HPDE6-E6E7 (cell line): ENCODE data around the gene NUP93.

Source experiments
- DNase-seq: peaks from one replicate; pipeline ENCODE4 v3.0.0; 2011; ENCODE audit warnings: missing footprints; ENCODE audit errors: extremely low spot score

The NUP93 gene

DNA sequence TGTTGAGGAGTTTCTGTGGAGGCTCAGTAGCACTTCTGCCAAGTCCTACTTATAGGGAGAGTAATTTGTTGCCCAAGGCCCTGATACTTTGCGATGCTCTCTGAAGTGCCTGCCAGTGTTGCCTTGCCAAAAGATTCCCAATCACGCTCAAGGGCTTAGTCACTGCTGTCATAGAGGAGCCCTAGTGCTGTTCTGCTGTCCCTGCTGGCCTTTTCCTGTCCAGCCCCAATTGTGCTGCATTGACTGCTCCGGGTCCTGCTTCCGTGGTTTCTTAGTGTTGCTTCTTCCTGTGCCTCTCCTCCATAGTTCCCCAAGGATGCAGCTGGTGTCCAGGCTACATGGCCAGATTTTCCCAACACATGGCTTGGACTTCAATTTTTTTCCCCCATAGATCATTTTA lies 13.9 kb downstream of the NUP93 start:
- DNase-seq, result no peak

- no peak for DNase-seq
These were observed 15.2 kb downstream of the NUP93 start for GRCh38 chr16:56744996-56745640.

GRCh38 chr16:56747486-56748045 lies 17.6 kb downstream of the NUP93 start:
- DNase-seq, result no peak

- no peak for DNase-seq
These were observed 18.3 kb downstream of the NUP93 start for GRCh38 chr16:56748191-56748590.

DNA sequence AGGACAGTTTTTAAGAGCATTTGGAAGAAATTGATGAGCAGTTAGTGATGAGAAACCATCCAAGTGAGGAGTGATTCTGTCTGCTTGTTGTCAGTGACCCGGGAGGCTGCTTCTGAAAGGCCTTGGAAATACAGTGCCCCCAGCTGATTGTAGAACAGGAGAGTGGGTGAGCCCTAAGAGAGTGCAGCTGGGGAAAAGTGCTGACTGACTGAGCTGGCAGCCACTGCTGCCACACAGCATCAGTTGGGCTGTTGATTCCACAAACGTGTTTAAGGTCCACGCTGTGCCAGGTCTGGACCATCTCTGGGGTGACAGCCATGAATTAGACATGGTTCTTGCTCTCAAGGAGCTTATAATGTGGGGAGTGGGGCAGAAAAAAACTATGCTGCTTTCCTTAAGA lies 18.9 kb downstream of the NUP93 start:
- no peak for DNase-seq

- DNase-seq, result no peak
These were observed 20.0 kb downstream of the NUP93 start for GRCh38 chr16:56749672-56750491.

GRCh38 chr16:56753410-56753809 lies 23.5 kb downstream of the NUP93 start:
- no peak for DNase-seq

DNA sequence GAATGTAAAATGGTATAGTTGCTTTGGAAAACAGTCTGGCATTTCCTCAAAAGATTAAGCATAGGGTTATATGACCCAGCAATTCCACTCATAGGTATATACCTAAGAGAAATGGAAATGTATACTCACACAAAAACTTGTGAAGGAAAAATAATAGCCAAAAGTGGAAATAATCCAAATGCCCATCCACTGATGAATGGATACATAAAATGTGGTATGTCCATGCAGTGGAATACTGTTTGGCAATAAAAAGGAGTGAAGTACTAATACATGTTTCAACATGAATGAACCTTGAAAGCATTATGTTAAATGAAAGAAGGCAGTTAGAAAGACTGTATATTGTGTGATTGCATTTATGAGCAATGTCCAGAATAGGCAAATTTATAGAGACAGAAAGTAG lies 25.1 kb downstream of the NUP93 start:
- DNase-seq, result no peak

DNA sequence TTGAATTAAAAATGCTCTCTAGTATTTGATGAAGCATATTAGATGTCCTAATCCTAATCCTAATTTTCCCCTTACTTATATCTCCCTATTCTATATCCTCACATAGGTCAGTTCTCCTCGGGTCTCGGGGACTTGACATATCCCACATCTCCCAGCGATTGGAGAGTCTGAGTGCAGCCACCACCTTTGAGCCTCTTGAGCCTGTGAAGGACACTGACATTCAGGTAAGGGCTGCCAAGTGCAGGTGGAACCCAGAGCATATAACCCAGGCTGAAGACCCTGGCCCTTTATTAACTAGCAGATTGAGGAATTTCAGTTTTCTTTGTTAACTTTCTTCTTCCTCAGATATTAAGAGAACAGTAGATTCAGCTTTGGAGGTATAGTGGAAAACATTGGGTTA lies 28.5 kb downstream of the NUP93 start:
- DNase-seq, result no peak

DNA sequence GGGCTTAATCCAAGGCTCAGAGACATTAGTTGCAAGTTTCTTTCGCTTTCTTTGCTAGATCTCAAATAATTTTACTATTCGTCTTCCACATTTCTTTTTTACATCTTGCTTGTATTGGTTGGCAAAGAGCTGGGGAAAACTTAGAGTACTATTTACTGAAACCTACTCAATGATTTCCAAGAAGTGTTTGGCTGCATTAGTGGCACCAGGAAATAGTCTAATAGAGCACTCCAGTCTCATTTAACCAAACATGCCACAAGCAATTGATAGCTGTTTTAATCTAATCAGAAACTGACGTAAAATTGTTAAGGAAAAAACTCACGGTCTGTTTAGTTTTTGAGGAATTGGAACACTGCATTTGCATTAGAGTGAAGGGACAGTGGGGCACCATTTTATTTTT lies 29.0 kb downstream of the NUP93 start:
- no peak for DNase-seq

- no peak for DNase-seq
These were observed 33.5 kb downstream of the NUP93 start for GRCh38 chr16:56763291-56763916.

GRCh38 chr16:56764835-56765234 lies 34.9 kb downstream of the NUP93 start:
- DNase-seq, result no peak

DNA sequence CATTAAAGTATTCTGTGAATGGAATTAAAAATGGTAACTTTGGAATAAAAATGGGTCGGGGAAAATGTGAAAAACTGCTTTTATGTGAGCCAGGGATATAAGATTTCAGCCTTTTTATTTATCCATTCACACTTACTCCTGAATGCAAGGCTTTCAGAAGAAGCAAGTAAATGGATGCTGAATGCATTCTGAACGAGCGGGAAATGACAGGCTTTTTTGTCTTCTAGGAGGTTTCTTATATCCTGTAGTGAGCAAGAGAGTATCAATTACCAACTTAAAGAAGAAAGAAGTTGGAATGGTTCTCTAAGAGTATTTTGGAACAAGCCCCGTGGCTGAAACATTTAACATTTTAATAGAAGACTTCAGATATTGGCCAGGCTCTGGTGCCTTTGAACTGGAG lies 36.0 kb downstream of the NUP93 start:
- DNase-seq, result no peak

DNA sequence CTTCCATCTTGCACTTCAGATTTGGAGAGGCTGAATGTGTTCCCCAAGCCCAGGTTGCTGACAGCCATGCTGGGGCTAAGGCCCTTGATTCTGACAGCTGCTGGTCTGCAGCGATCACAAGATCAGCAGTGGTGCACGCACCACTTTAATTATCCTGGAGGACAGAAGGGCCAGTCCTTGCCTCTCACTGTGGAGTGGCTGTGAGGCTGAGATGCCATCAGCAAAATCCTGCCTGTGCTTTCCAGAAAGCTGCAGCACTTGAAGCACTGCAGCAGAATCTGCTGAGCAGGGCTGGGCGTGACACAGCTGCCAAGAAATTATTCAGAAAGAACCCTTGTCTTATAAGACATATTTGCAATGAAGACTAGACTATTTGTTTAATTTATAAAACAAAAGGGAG lies 37.1 kb downstream of the NUP93 start:
- DNase-seq, result no peak

- DNase-seq, result no peak
These were observed 39.7 kb downstream of the NUP93 start for GRCh38 chr16:56769677-56770076.

DNA sequence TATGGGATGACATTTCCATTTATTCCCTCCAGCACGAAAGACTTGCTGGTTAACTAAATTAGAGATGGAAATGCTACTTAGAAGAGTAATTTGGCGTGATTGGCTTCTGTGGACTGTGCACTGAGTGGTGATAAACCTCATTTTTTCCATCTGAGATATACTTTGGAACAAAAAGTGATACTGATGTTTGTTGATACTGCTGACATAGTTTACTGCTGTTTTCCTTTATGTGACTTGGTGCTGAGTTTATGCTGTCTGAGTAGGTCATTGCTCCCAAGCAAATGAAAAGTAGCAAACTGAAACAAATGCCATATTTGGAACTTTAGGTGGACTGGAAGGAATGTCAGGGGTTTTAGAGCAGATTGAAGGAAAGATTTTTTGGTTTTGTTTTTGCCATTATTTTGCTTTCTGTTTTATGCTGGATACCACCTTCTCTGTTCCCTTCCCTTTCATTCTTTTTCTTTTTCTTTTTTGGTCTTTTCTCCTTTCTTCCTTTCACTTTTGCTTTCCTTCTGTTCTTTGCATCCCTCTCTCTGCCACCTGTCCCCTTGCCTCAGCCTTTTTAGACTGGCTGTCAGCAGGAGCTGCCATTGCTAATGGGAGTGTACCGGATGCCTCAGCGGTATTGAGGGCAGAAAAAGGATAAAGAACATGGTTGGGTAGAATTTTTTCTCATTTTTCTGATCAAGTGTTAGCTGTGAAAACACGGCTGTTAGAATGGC lies 41.8 kb downstream of the NUP93 start:
- DNase-seq, result no peak

- DNase-seq, result no peak
These were observed 43.6 kb downstream of the NUP93 start for GRCh38 chr16:56773532-56773931.

- no peak for DNase-seq
These were observed 44.2 kb downstream of the NUP93 start for GRCh38 chr16:56774016-56774680.

GRCh38 chr16:56775162-56775561 lies 45.2 kb downstream of the NUP93 start:
- DNase-seq, result no peak

DNA sequence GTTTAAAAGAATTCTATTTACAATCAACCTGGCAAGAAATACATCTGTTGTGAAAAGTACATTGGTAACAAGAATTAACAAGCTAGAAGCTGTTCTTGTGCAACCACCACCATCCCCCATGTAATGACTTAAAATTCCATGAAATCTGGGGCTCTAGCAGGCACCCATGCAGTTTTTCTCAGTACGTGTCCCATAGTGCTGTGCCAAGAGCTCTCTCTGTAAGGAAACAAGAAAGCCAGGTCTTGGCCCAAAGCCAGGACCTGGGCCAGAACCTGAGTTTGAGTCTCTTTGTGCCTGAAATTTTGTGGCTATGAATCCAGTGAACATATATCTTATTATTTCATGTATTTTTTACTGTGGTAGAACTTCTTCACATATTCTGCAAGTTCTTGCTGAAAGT lies 46.6 kb downstream of the NUP93 start:
- no peak for DNase-seq

- DNase-seq, result no peak
These were observed 47.1 kb downstream of the NUP93 start for GRCh38 chr16:56777001-56777400.
